ENCODE data around the gene SCT.
A peak's percentile ranks its signal among the peaks of the same experiment; 100 is the strongest.

Gene SCT

GRCh38 chr11:623349-623869 lies 3.6 kb downstream of the SCT start:
- no peak for DNase-seq (ENCODE audit: low read depth in 2 of 2)

GRCh38 chr11:621838-622237 lies 5.1 kb downstream of the SCT start:
- no peak for DNase-seq (ENCODE audit: low read depth in 2 of 2)

DNA sequence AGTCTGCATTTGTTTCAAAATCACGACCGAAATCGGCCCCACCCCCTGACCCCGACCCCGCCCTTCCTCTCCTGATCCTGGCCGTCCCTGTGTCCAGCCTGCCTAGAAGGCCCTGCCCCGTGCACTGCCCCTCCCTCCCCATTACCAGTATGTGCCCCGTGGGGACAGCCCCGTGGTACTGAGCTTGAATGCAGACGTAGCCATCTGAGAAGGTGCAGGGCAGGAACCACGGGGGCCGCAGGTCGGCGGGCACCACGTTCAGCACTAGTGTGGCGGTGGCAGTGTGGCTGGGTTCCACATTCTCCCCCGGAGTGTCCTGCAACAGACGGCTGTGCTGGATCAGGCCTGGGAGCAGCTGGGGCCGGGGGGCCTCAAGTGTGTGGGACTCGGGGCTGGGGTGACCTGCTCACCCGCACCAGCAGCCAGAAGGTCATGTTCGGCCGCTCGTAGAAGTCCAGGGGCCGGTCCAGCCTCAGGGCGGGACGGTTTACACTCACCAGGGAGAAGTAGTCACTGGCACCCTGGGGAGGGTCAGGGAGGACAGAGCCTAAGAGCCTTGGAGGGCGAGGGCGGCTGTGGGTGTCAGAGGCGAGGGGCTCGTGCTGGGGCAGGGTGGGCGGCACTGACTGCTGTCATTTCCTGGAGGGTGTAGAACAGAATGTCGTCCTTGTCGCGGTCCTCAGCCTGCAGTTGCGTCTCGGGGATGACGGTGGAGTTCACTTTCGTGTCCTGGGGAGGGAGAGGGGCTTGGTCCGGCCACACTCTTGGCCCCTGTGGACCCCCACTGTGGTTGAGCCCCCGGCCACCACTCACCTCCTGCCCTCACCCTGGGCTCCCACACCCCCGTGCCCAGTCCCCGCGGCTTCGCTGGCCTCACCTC lies 5.8 kb downstream of the SCT start:
- DNase-seq (ENCODE audit: low read depth in 2 of 2), result no peak

GRCh38 chr11:620201-620600 lies 6.8 kb downstream of the SCT start:
- no peak for DNase-seq (ENCODE audit: low read depth in 2 of 2)

DNA sequence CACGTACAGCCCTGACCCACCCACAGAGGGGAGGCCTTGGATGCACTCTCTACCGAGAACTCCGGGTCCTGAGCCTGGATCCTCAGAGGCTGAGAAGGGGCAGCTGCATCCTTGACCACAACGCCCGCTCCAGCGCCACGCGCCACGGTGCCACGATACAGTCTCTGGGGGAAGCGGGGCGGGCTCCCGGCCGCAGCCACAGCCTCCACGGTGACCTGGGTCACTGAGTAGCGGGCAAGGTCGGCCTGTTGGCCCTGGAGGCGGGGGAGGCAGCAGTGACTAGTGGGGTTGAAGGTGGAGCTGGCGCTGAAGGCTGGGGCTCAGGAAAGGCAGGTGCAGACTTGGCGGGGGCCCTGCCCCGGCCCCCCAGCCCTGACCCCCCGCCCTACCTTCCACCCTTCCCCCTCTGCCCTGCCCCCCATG lies 7.3 kb downstream of the SCT start:
- DNase-seq (ENCODE audit: low read depth in 2 of 2), result no peak

DNA sequence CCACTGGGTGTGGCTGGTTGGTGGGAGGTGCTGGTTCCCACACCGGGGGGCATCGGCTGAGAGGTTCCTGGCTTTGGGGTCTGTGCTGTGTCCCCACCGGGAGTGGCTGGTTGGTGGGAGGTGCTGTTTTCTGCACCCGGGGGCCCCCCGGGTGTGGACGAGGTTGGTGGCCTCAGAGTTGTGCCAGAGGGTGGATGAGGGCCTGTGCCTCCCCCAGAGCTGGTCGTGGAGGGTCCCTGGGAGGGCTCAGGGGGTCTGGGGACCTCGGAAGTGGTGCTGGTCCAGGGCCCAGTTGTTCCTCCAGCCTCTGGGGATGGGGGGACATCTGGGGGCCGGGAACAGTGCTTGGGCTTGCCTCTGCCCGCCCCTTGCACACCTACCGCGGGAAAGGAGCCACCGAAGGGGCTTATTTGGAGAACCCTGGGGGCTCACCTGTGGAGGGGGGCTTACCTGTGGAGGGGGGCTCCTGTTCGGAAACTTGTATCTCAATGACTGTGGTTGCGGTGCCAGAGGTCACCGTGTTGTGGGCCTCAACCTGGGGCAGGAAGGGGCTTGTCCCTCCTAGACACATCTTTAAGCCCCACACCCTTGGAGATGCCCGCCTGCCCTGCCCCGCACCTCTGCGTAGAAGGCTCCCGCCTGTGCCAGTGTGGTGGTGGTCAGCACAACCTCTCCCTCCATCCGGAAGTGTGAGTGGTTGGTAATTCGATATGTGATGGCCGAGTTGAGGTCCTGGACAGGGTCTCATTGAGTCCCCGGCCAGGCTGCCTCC lies 7.9 kb downstream of the SCT start:
- DNase-seq (ENCODE audit: low read depth in 2 of 2), result no peak

GRCh38 chr11:617912-618682 lies 8.9 kb downstream of the SCT start:
- DNase-seq (ENCODE audit: low read depth in 2 of 2), result no peak

- no peak for DNase-seq (ENCODE audit: low read depth in 2 of 2)
These were observed 9.6 kb downstream of the SCT start for GRCh38 chr11:617199-617911.

DNA sequence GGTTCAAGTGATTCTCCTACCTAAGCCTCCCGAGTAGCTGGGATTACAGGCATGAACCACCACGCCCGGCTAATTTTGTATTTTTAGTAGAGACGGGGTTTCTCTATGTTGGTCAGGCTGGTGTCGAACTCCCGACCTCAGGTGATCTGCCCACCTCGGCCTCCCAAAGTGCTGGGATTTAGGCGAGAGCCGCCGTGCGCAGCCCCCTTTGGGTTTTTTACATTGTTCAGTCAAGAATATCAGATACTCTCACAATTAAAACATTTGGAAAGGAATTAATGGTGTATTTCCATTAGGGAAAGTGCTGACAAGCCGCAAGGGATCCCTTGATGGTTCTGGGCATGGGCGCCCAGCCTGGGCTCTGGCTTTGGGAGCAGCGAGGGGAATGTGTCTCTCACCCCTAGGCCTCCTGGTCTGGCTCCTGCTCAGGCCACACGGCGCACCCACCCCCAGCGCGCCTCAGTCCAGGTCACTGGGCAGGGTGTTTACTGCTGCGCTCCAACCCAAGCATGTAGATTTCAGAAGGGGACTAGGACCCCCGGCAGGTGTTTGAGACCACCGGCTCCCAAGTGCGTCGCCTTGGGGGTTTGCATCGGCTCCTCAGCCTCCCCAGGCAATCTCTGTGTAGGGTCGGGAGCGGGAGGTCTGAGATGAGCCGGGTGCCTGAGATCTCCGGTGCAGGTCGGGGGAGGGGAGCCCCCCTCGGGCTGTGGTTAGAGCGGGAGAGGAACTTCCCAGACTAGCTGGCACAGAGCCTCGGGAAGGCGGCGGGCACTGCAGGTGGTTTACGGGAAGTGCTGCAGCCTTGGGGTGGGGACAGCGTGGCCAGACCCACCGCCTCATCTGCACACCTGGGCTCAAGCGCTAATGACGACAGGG lies 10.4 kb downstream of the SCT start:
- no peak for DNase-seq (ENCODE audit: low read depth in 2 of 2)

DNA sequence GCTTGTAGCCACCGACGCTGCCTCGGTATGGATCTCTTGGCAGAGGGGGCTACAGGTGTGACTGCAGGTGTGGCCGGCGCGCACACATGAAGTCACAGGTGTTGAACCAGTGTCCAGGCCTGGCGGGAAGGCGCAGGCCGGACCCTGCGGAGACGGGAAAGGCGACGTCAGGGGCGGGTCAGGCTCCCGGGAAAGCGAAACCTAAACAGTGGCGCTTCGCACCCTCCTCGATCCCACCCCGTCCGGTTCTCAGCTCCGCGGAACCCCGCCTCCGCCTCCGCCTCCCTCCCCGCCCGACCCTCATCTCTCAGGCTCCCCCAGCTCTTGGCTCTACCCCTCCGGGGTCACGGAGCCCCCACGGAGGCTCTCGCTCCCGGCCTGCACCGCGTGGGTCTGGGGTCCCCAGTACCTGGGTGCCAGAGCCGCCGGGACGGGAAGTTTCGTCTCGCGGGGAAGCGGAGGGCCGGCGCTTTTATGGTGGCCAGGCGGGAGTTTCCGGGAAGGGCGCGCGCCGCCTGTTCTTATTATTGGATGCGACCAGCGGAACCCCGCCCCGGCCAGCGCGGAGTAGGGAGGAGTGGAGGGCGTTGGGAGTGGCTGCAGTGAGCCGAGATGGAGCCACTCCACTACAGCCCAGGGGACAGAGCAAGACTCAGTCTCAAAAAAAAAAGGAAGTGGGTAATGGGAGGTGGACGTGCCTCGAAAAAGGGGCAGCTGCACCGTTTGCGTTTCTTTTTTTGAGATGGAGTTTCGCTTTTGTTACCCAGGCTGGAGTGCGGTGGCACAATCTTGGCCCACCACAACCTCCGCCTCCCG lies 11.3 kb downstream of the SCT start, which contains the start of gene IRF7:
Gene IRF7, minus strand, starts transcription at position 447 of the 816 bp plus-strand sequence. CDS start 586 bp downstream, outside the sequence.
- DNase-seq (ENCODE audit: low read depth in 2 of 2), result peak; percentile 76 to 82

DNA sequence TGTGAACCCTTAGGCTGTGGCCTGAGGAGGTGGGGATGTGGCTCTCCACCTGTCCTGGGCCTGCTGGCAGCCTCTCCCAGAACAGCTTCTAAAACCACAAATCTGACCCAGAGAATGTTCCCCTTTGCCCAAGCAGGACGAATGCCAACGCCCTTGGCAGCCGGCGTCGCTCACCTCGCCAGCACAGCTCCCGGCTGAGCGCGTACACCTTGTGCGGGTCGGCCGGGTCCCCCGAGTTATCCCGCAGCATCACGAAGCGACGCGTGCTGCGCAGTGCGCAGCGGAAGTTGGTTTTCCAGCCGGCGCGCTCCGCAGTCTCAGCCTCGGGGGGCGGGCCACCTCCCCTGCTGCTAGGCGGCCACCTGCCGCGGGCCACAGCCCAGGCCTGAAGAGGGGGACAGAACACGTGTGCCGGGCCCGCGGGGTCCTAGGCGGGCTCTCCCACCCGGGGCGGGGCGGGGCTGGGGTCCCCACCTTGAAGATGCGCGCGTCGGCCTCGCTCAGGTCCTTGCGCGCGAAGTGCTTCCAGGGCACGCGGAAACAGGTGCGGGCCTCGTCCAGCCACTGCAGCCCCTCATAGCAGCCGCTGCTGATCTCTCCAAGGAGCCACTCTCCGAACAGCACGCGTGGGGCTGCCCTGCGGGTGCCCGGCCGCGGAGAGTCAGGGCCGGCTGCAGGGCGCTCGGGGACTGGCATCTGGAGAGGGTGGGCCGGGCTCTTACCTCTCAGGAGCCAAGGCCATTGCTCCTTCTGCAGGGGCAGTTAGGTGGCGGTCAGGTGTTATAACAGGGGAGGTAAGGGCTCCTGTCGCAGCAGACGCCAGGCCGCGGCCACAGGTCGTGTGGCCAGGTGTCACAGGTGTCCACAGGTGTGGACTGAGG lies 12.1 kb downstream of the SCT start:
- no peak for DNase-seq (ENCODE audit: low read depth in 2 of 2)

GRCh38 chr11:614021-614622 lies 12.9 kb downstream of the SCT start:
- DNase-seq (ENCODE audit: low read depth in 2 of 2), result no peak

GRCh38 chr11:613369-613968 lies 13.5 kb downstream of the SCT start:
- DNase-seq (ENCODE audit: low read depth in 2 of 2), result peak; percentile 62 to 73

GRCh38 chr11:612961-613300 lies 14.1 kb downstream of the SCT start:
- no peak for DNase-seq (ENCODE audit: low read depth in 2 of 2)

DNA sequence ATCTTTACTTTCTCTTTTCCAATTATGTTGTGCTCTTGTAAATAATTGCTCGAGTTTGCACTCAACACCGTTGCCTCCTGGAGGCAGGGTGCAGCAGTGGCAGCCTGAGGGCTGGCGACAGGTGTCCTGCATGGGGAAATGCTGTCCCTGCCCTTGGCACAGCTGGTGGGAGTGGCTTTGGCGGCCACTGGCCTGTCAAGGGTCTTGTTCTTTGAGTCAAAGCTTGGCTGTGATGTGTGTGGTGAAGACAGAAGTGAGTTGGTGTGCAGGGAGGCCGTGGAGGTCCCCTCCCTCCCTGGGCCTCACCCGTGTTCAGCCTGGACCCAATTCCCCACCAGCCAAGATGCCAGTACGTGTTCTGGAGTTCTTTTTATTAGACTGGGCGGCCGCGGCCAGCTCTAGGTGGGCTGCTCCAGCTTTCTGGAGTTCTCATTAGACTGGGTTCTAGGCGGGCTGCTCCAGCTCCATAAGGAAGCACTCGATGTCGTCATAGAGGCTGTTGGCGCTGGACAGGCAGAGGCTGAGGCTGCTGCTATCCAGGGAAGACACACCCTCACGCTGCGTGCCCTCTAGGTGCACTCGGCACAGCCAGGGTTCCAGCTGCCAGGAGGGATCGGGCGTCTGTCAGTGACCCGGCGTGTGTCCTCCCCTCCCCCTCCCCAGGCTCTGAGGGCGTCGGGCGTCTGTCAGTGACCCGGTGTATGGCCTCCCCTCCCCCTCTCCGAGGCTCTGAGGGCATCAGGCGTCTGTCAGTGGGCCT lies 14.6 kb downstream of the SCT start:
- no peak for DNase-seq (ENCODE audit: low read depth in 2 of 2)

Data from stimulated activated CD8-positive, alpha-beta memory T cell treated with anti-CD3 and anti-CD28 coated beads, Interleukin-2, amount 100 ng/mL, for 1 hour (primary cell).